Measurements from ENCODE around the gene PPP2R3C.

The PPP2R3C gene

DNA sequence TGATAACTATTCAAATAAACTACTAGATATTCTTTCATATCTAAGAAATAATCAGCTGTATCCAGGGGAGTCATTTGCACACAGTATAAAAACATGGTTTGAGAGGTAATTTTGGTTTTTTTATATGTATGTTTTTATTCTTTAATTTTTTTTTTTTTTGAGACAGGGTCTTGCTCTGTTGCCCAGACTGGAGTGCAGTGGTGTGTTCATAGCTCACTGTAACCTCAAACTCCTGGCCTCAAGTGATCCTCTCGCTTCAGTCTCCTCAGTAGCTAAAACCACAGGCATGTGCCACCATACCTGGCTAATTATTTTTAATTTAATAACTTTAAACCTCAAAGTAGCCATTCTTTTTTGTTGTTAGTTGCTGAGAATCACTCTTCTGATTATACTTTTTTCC is 2.3 kb upstream of the PPP2R3C start:
- TF ChIP-seq CTCF (IDR thresholded peaks at IDR 0.05) (no peak), ZFX (IDR thresholded peaks at IDR 0.05; ENCODE audit: borderline replicate concordance) (no peak)
- no peak overlapping the region for H3K27ac ChIP-seq

GRCh38 chr14:35123388-35123703 is 1.6 kb upstream of the PPP2R3C start:
- TF ChIP-seq ZFX (IDR thresholded peaks at IDR 0.05; ENCODE audit: borderline replicate concordance) (no peak), CTCF (IDR thresholded peaks at IDR 0.05) (no peak)
- H3K27ac ChIP-seq, result peak overlapping the region; percentile 98

- H3K27ac ChIP-seq, result peak overlapping the region; percentile 98
- no peak for TF ChIP-seq ZFX (IDR thresholded peaks at IDR 0.05; ENCODE audit: borderline replicate concordance)
- no peak for TF ChIP-seq CTCF (IDR thresholded peaks at IDR 0.05)
Measured at GRCh38 chr14:35122696-35123387, 1.1 kb upstream of the PPP2R3C start.

DNA sequence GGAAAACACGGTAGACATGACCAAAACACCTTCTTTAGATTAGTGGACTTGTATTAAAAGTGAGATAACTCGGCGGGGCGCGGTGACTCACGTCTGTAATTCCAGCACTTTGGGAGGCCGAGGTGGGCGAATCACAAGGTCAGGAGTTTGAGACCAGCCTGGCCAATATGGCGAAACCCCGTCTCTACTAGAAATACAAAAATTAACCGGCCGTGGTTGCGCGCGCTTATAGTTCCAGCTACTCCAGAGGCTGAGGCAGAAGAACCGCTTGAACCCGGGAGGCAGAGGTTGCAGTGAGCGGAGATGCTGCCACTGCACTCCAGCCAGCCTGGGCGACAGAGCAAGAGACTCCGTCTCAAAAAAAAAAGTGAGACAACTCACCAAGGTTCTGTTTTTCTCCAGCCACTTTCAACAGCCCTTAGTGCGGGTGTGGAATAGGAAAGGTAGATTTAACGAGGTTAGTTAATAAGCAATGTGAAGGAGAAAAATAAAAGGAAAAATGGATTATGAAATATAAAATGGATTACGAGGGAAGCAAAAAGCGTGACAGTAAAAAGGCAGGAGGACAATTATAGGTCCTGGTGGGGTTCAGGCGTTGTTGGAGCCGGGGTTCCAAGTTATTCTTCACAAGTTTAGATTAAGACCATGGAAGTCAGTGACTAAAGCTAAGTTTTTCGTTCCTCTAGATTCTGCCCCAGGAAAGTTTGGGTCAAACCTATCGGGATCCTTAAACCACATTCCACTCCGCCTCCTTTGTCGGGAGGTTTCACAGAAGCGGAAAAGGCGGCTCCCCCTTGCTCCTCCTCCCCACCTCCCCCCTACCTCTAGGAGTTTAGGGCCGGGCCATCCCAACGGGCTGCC is 534 bp downstream of the PPP2R3C start:
- peak overlapping the region; percentile 98 for H3K27ac ChIP-seq
- no peak for TF ChIP-seq CTCF (IDR thresholded peaks at IDR 0.05)
- no peak for TF ChIP-seq ZFX (IDR thresholded peaks at IDR 0.05; ENCODE audit: borderline replicate concordance)

- no peak overlapping the region for H3K27ac ChIP-seq
- TF ChIP-seq CTCF (IDR thresholded peaks at IDR 0.05), result no peak
Measured at GRCh38 chr14:35117112-35117511, 4.7 kb downstream of the PPP2R3C start.

GRCh38 chr14:35116242-35116641 is 5.5 kb downstream of the PPP2R3C start:
- TF ChIP-seq ZFX (IDR thresholded peaks at IDR 0.05; ENCODE audit: borderline replicate concordance), result no peak
- TF ChIP-seq CTCF (IDR thresholded peaks at IDR 0.05), result no peak
- H3K27ac ChIP-seq, result no peak overlapping the region

DNA sequence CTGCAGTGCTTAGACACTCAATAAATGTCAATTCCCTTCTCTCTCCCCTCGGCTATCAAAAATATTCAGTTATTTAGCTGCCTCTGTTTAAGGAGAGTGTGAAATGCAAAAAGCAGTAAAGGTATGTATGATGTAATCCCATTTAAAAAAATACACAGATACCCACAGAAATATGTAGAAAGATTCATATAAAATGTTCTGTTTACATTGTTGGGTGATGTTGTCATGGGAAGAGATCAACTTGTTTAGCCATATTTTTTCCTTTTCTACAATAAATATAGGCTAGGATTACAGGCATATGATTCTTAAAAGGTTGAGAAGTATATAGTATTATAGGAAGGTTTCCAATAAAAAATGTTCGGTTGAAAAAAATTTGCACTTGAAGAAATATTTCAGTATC is 7.8 kb downstream of the PPP2R3C start:
- no peak overlapping the region for H3K27ac ChIP-seq
- TF ChIP-seq ZFX (IDR thresholded peaks at IDR 0.05; ENCODE audit: borderline replicate concordance) (no peak), CTCF (IDR thresholded peaks at IDR 0.05) (no peak)
